ENCODE measurements around the gene APPL2.

APPL2 gene

GRCh38 chr12:105221583-105222283, 14.2 kb downstream of the APPL2 start:
- no peak for DNase-seq

DNA sequence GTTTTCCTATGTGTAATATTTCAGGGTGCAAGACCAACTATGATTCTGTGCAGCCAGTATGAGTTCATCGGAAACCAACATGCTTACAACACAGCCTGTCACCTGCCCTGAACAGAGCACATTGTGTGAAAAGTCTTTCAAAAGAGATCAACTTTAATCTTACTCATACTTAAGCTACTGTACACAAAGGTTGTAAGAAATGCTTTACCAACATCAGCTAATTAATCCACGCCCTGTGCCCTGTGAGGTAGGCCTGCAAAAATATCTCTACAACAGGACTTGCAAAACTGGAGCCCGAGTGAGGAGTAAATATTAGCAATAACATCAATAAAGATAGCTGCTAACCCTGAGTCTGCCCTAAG, 15.1 kb downstream of the APPL2 start:
- DNase-seq = no peak

- no peak for DNase-seq
These were observed 15.6 kb downstream of the APPL2 start for GRCh38 chr12:105220150-105220928.

DNA sequence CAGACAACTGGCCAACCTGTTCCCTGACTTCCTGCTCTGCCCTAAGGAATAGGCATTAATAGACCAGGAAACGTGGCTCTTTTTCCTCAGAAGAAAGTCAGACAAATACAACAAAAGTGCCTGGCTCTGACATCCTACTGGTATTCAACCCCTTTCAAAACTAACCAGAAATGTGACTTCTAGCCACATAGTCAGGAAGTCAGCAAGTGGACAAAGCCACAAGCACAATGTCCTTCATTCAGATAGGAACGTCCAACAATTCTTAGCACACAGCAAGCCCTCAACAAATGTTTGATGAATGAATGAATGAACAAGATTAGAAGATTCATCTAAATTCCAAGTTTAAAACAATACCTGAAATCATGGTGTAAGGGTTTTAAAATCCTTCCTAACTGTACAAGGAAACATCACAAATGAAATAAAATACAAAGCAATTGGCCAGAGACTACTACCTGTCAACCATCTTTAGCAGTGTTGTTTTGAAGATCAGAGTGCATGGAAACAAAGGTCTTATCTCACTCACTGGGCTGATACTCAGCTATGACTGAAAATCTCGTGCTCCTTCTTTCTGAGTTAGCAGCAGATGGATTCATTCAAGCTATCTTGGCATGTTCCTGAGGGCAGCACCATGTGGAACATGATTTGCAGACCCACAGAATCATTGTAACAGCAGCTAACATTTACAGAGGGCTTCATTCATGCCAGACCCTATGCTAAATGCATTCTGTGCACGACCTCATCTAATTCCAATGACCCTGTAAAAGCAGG, 16.5 kb downstream of the APPL2 start:
- no peak for DNase-seq

- no peak for DNase-seq
These were observed 17.5 kb downstream of the APPL2 start for GRCh38 chr12:105218434-105218833.

DNA sequence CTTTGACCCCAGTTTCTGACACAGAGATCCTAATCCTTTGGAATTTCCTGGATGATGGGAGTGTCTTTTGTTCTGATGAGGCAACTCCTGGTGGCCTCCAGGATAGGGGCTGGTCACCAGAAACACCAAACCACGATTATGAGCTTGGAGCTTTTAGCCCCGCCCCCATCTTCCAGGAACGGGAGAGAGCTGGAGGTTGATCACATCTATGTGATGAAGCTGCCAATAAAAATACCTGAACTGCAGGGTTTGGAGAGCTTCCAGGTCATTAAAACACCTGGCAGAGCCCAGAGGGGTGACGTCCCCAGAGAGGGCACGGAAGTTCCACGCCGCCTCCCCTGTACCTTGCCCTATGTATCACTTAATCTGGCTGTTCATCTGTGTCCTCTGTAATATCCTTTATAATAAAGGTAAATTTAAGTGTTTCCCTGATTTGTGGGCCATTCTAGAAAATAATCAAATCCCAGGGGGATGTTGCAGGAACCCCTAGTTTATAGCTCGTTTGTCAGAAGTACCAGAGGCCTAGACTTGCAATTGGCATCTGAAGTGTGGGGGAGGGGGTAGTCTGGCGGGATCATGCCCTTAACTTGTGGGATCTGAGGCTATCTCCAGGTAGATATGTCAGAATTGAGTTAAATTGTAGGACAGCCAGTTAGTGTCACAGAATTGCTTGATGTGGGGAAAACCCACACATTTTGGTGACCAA, 21.2 kb downstream of the APPL2 start:
- DNase-seq = no peak

DNA sequence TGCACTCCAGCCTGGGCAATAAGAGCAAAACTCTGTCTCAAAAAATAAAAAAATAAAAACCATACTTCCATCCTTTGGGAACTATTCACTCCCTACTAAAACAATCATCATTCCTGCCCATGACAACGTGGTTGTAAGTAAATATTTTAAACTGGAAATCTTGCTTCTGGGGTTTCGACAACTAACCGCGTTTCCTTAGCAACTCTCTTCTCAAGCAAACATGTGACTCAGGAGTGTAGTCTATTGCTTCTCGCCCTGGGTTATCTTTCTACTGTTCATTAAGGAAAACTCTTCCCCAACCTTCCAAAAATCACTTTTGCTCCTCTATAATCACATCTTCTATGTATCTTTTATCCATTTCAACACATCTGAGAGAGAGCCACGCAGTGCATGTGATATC, 21.8 kb downstream of the APPL2 start:
- DNase-seq = no peak

DNA sequence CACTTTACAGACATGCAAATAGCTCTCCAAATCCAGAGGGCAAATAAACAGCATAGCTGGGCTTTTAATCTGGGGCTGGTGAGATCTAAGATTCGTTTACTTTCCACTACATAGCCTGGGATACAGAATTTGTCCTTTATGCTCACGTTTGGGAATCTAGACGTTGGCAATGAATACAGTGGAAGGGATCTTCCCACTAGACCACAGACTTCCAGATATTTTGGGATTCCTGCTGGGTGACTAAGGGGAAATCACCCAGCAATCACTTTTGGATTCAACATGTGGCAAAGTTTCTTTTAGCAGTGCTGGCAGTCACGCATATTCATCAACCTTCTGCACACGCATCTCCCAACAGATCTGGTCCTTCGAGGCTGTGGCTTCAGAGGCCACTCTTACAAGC, 23.5 kb downstream of the APPL2 start:
- DNase-seq = no peak

DNA sequence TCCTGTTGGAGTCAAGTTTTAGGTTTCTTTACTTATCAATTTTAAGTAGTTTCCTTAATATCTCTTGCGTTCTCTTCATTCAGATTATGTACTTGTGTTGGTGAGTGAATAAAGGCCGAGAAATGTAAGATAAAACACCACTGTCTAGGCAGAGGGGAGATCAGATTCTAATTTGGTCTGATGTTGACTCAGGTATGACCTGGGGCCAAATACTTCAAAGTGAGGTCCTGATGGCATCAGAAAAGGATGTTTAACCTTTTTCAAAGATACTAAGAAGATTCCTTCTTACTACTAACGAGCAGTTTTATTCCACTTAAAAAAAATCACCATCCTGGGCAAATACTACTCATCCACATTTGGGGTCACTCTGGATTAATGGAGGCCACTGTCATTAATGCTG, 26.9 kb downstream of the APPL2 start:
- DNase-seq = no peak

DNA sequence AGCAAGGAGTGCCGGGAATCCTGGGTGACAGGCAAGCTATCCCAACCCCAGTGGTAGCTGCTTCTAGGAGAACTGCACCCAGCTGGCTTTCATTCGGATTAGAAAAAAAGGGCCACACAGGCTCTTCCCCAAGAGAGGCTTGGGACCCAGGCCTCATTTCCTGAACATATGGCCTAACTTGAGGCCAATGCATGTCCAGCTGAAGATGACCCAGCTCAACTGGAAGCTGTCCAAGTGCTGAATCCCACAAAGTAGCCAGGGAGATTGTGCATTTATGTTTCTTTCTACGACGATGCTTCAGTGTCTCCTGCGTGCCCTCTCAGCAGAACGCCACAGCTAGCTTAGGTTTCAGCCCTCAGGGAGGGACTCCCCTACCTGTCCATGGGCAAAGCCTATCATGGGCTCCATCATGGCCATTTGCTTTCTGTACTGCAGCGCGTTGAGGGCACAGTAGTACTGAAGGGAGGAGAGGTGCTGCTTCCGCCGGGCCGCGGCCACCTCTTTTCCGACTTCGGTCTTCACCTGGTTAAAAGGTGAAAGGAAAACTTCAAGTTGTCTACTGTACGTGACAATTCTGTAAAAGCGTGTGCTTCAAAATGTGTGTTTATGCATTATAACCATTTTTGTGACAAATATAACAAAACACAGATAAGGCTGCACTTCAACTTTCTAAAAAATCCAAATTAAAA, 29.1 kb downstream of the APPL2 start:
- no peak for DNase-seq

DNA sequence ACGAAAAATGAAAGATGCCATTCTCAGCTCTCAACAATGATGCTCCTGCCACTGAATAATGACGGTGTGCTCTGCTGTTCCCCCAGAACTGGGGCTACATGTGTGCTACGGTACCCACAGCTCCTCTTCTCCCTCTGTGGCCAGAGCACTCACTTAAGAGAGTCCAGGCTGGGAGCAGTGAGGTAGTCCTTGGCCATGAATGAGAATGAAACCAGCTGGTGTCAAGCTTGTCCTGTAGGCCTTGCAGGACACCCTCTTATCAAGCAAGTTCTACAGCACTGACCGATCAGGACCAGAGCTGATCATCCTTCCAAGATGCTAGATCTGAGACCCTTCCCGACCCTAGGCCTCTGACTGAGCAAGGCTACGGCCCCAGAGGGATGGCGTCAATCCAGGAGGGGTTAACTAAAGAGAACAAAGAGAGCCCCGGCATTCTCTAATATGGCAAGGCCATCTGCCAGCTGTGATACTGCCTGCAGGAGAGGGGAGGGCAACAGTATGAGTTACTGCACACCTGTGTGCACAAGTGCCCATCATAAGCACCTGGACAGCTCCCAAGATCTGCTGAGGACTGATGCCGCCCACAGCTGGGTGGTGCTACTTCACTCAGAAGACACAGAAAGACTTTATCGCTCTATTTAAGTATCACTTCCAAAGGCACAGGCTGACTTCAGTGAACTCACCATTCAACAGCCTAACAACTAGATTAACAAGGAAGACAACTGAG, 30.5 kb downstream of the APPL2 start:
- no peak for DNase-seq

- peak; percentile 8 for DNase-seq
These were observed 31.1 kb downstream of the APPL2 start for GRCh38 chr12:105204916-105205315.

- DNase-seq = no peak
These were observed 31.8 kb downstream of the APPL2 start for GRCh38 chr12:105204127-105204526.

DNA sequence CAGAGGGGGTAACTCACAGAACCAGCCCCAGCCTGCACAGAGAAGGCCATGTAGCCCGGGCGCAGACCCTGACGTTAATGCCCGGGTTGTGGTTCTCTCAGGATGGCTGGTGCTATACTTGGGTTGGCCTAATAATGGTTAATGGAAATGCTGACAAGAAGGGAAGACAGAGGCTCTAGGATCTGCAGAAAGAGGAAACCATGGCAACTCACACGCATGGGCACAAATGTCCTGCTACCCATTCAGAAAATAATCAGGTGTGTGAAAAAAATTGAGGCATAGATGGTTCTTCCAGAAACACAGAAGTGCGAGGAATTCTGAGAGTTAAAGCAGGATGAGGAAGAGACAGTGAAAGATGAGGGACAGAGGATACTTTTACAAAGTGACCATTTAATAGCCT, 33.8 kb downstream of the APPL2 start:
- no peak for DNase-seq

- no peak for DNase-seq
These were observed 34.7 kb downstream of the APPL2 start for GRCh38 chr12:105201299-105201698.

GRCh38 chr12:105200385-105200784, 35.6 kb downstream of the APPL2 start:
- no peak for DNase-seq

GRCh38 chr12:105198961-105199360, 37.0 kb downstream of the APPL2 start:
- no peak for DNase-seq

DNA sequence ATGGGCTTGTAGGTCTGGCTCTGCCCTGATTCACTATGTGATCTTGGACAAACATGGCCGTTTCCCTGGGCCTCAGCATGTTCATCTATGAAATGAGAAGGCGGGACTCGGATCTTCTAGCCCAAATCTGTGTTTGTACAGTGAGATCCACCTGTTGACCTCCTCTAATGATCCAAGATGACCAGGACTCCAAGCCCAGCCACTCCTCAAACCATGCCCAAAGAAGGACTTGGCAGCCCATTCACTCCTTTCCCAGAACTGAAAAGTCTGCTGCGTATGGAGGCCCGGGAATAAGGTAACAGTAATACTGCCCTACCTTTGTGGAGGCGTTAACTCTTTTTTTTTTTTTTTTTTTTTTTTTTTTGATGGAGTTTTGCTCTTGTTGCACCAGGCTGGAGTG, 39.9 kb downstream of the APPL2 start:
- DNase-seq = no peak

DNA sequence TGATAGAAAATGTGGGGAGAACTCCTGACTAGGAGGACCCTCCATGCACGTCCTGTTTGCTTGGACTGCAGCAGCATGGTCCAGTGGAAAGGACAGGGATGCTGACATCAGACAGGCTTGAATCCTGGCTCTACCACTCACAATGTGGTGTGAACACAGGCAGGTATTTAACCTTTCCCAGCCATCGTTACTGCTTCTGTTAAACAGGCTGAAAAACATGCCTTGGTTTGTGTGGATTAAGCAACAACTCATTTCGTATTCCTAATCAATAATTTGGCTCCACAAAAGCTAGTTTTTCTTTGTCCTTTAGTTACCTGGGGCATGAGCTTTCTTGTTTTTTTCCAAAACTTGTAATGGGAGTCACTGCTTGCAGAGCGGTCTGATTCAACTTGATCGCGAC, 41.0 kb downstream of the APPL2 start:
- no peak for DNase-seq

DNA sequence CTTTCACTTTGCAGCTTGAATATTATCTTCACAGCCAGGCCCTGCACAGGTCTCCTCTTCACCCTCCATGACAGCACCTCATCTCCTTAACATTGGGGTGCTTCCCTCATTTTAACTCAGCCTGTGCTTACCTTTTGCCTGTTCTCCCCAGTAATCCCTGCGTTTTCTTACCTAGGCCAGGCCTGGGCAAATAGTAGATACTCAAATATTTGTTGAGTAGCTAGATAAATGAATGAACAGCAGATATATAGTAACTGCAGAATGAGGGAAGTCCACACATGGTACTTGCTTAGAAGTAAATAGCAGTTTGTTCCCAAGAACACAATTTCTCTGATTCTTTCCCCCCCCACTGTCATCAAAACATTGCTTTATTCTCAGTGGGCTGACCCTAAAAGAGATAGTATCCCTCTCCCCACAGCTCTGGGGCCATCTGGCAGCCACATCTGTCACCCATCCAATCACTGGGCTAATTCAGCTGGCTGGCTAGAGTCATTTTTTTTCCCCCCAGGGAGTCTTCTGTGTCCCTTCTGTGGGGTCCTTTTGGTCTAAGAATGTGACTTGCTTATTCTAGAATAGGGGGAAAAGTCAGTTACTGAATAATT, 43.2 kb downstream of the APPL2 start:
- DNase-seq = no peak

GRCh38 chr12:105190530-105190929, 45.4 kb downstream of the APPL2 start:
- no peak for DNase-seq

DNA sequence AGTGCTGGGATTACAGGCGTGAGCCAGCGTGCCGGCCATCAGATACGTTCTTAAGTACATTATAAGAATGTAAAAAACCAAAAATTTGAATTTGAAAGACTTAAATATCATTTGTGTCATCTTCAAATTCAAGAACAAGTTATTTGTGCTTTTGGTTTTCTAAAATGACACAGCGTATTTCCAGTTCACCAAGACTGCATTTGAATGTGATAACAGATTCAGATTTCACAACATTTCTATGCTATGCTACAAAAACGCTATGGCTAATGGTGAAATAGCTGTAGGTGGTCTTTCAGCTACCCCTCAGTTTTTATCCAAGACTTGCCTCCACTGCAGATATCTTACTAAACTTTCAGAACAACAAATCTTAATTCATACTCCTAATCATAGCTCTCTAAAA, 46.7 kb downstream of the APPL2 start:
- DNase-seq = no peak
